GM12878 (cell line): ENCODE measurements around the gene FUT8. TPM values are rescaled to one million over a fixed set of nuclear protein-coding genes. Genes with fewer than 3 reads are reported as not detected.

ENCODE experiments used
- CHD4 ChIP-seq: fragments of 200-600 bp; sonication (generic); IDR thresholded peaks from 2 replicates; pipeline ENCODE4 v1.6.1; 2016; ENCODE audit warnings: mild to moderate bottlenecking
- FOXK2 ChIP-seq: fragments of 450-650 bp; IDR thresholded peaks from 2 replicates; pipeline ENCODE4 v1.6.1; 2017; ENCODE audit warnings: mild to moderate bottlenecking, moderate library complexity
- MYC ChIP-seq: IDR thresholded peaks from 2 replicates; pipeline ENCODE4 v1.6.1; 2011; ENCODE audit warnings: mild to moderate bottlenecking, low read length, moderate library complexity, inconsistent platforms; ENCODE audit not compliant: insufficient read depth, insufficient replicate concordance, insufficient read length, severe bottlenecking
- NBN ChIP-seq: fragments of 450-650 bp; IDR thresholded peaks from 2 replicates; pipeline ENCODE4 v1.6.1; 2016
- RB1 ChIP-seq: fragments of 450-650 bp; formaldehyde crosslinking; IDR thresholded peaks from 2 replicates; pipeline ENCODE4 v1.6.1; 2017; ENCODE audit warnings: mild to moderate bottlenecking, borderline replicate concordance
- STAT1 ChIP-seq: fragments of 450-650 bp; conservative IDR thresholded peaks from 2 replicates; pipeline ENCODE4 v1.6.1; 2014; ENCODE audit warnings: antibody characterized with exemption, mild to moderate bottlenecking
- WRNIP1 ChIP-seq: IDR thresholded peaks from 2 replicates; pipeline ENCODE4 v1.6.1; 2011; ENCODE audit warnings: low read depth, low read length, improper control_type of control experiment, borderline replicate concordance
- ZBTB40 ChIP-seq: fragments of 450-650 bp; IDR thresholded peaks from 2 replicates; pipeline ENCODE4 v1.6.1; 2016; ENCODE audit warnings: mild to moderate bottlenecking, moderate library complexity, borderline replicate concordance
- polyA plus RNA-seq, 11 experiments: library from polyadenylated mRNA; depleted of rRNA in 4 of 11; unstranded in 6 of 11; stranded (reverse) in 5 of 11; fragments of >200 nt; fragmentation: Nextera tagmentation in 4 of 11; fragmentation: Illumina TruSeq in 1 of 11; extraction: Ambion mirVana in 4 of 11; extraction: Trizol in 1 of 11; gene quantifications; 1 replicate in 1 of 11; 2 replicates in 10 of 11; pipeline versions ENCODE4 v1.2.1 to v1.2.3, GENCODE V29; 2011 to 2016; ENCODE audit warnings: inconsistent platforms in 2 of 11, missing spikeins in 2 of 11, low read depth in 1 of 11
- total RNA-seq, 4 experiments: library from RNA; depleted of rRNA in 3 of 4; stranded (reverse); fragments of >200 nt in 3 of 4; fragmentation: Illumina TruSeq in 1 of 4; extraction: Trizol in 1 of 4; gene quantifications; 2 replicates each; pipeline versions ENCODE4 v1.2.1 to v1.2.3, GENCODE V29; 2013 to 2021

FUT8 gene
- total and polyA plus RNA-seq, 10 of the 15 experiments (the other 5 are each of a cell fraction or from before 2014, with no cell fraction given) = 21.3 to 106 (median 66.3) TPM

GRCh38 chr14:65415613-65416012 is 3.1 kb downstream of the FUT8 start (continued):
- TF ChIP-seq ZBTB40 (no peak), WRNIP1 (no peak), FOXK2 (no peak), NBN (no peak), MYC (no peak), STAT1 (no peak), CHD4 (no peak), RB1 (no peak)
